ENCODE results near the gene ZNF219. TPM values are rescaled to one million over a fixed set of nuclear protein-coding genes. Genes with fewer than 3 reads are reported as not detected.

ZNF219 gene
- total RNA-seq, result 10.2 and 23.1 TPM in 2 replicates

GRCh38 chr14:21098076-21098891 is at the start of gene ZNF219:
ZNF219 (minus strand) TSS chr14:21098655; CDS start chr14:21093591, 5,064 bp downstream.

GRCh38 chr14:21100931-21101330 is 2.5 kb upstream of the ZNF219 start, which contains the start of gene TMEM253:
TMEM253 (plus strand) TSS chr14:21101066; CDS start chr14:21101344, 278 bp downstream.

GRCh38 chr14:21070083-21070609 is 28.3 kb downstream of the ZNF219 start, which contains the start of gene ARHGEF40:
ARHGEF40 (plus strand) TSS chr14:21070304; CDS start chr14:21070397, 93 bp downstream.

GRCh38 chr14:21057803-21058675 is 40.4 kb downstream of the ZNF219 start, which contains the start of gene RNASE8:
RNASE8 (plus strand) TSS chr14:21057822; CDS start chr14:21057893, 71 bp downstream.

DNA sequence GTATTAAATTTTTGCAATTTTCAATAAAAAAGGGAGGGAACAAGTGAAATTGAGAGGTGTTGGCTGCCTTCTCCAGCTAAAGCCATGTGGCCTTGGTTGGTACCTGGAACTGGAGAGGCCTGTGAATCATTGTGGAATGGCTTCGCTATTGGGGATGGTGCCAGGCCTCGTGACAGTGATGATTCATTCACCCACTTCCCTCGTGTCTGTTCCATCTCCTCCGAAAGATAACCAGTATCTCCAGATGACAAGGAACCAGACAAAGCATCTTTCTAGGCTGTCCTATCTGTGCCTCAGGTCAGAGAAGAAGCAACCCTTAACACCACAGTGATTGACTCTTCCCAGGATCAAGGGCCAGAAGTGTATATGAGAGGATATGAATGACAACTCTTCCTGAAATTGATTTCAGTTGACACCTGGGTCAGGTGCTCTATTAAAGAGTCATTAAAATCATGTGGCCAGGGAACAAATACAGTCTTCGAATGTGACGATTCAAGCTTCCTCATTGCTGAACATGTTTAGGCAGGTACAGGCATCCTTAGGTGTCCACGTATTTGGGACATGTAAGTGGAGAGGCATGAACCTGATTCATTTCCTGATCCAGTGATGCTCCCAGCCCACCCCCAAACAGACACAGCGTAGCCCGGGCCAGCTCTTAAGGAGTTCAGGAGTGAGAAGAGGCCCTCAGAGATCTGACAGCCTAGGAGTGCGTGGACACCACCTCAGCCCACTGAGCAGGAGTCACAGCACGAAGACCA is 56.6 kb downstream of the ZNF219 start, which contains the start of gene RNASE7:
TSS of gene RNASE7 (plus strand) at position 687 of the 758 bp plus-strand sequence. CDS start 631 bp downstream, outside the sequence.

Other genes with a start within 250 kb of the ZNF219 start
- gene RNASE3, start 207.3 kb downstream of the ZNF219 start, total RNA-seq, result not detected in 2 replicates
- gene RNASE2, start 143.2 kb downstream of the ZNF219 start, total RNA-seq, result not detected in 2 replicates
- 47.2 and 64.6 TPM in 2 replicates for gene METTL17, start 108.7 kb downstream of the ZNF219 start, total RNA-seq
- gene SLC39A2, start 99.4 kb downstream of the ZNF219 start, total RNA-seq, result 0.48 TPM in 1 of 2 replicates, not detected in the other
- gene NDRG2, start 73.6 kb downstream of the ZNF219 start, total RNA-seq, result 11.8 and 13.2 TPM in 2 replicates
- gene TPPP2, start 68.4 kb downstream of the ZNF219 start, total RNA-seq, result not detected in 2 replicates
- gene RNASE13, start 63.8 kb downstream of the ZNF219 start, total RNA-seq, result not detected in 2 replicates
- gene RNASE7, start 56.3 kb downstream of the ZNF219 start, total RNA-seq, result 13.6 and 36.1 TPM in 2 replicates
- gene RNASE8, start 40.8 kb downstream of the ZNF219 start, total RNA-seq, result 0.72 TPM in 1 of 2 replicates, not detected in the other
- gene ARHGEF40, start 28.4 kb downstream of the ZNF219 start, total RNA-seq, result 11.5 and 18.3 TPM in 2 replicates
- gene TMEM253, start 2.4 kb upstream of the ZNF219 start, total RNA-seq, result 0.24 TPM in 1 of 2 replicates, not detected in the other
- gene OR5AU1, start 57.4 kb upstream of the ZNF219 start, total RNA-seq, result not detected in 2 replicates
- gene HNRNPC, start 170.8 kb upstream of the ZNF219 start, total RNA-seq, result 740 and 773 TPM in 2 replicates
- gene RPGRIP1, start 181.4 kb upstream of the ZNF219 start, total RNA-seq, result not detected in 2 replicates

All from tracheal epithelial cell (primary cell).